MM.1S (cell line): Measurements from ENCODE around the gene ZBTB7A.

Source experiments
- DNase-seq: peaks from one replicate; pipeline ENCODE4 v3.0.0-alpha.2; 2015
- H2AFZ ChIP-seq: fragments of 300-600 bp; sonication (generic); 2 replicates; pipeline ENCODE4 v1.6.0; 2016; ENCODE audit warnings: antibody characterized with exemption, low read length
- H3F3A ChIP-seq: fragments of 300-600 bp; sonication (generic); 2 replicates; pipeline ENCODE4 v1.6.1; 2016; ENCODE audit warnings: mild to moderate bottlenecking, antibody characterized with exemption, low read length, moderate library complexity, mixed read lengths; ENCODE audit not compliant: insufficient read depth
- H3K27ac ChIP-seq: fragments of 300-600 bp; sonication (generic); 2 replicates; pipeline ENCODE4 v1.5.1; 2016; ENCODE audit warnings: mild to moderate bottlenecking, low read length
- H3K27me3 ChIP-seq: fragments of 300-600 bp; sonication (generic); replicated peaks from 2 replicates; pipeline ENCODE4 v1.6.0; 2016; ENCODE audit warnings: low read length; ENCODE audit not compliant: insufficient read depth
- H3K36me3 ChIP-seq: fragments of 300-600 bp; sonication (generic); replicated peaks from 2 replicates; pipeline ENCODE4 v1.6.1; 2016; ENCODE audit warnings: mild to moderate bottlenecking, low read length, mixed read lengths; ENCODE audit not compliant: insufficient read depth
- H3K4me1 ChIP-seq: fragments of 300-600 bp; sonication (generic); 2 replicates; pipeline ENCODE4 v1.6.1; 2016; ENCODE audit warnings: low read length, mixed read lengths
- H3K4me2 ChIP-seq: fragments of 300-600 bp; sonication (generic); 2 replicates; pipeline ENCODE4 v1.6.0; 2016; ENCODE audit warnings: low read depth, low read length
- H3K4me3 ChIP-seq: fragments of 300-600 bp; sonication (generic); 2 replicates; pipeline ENCODE4 v1.5.1; 2016; ENCODE audit warnings: low read length, mixed read lengths
- H3K79me2 ChIP-seq: fragments of 300-600 bp; sonication (generic); 2 replicates; pipeline ENCODE4 v1.6.1; 2016; ENCODE audit warnings: mixed run types, low read length, mixed read lengths
- H3K9ac ChIP-seq: fragments of 300-600 bp; sonication (generic); 2 replicates; pipeline ENCODE4 v1.6.1; 2016; ENCODE audit warnings: low read length, mixed read lengths
- H3K9me2 ChIP-seq: fragments of 300-600 bp; sonication (generic); replicated peaks from 2 replicates; pipeline ENCODE4 v1.6.1; 2016; ENCODE audit warnings: mild to moderate bottlenecking, low read length, mixed read lengths; ENCODE audit not compliant: insufficient read depth
- H3K9me3 ChIP-seq: fragments of 300-600 bp; sonication (generic); replicated peaks from 2 replicates; pipeline ENCODE4 v1.6.1; 2016; ENCODE audit warnings: mild to moderate bottlenecking, low read length, mixed read lengths; ENCODE audit not compliant: insufficient read depth
- H4K20me1 ChIP-seq: fragments of 300-600 bp; sonication (generic); 2 replicates; pipeline ENCODE4 v1.6.1; 2016; ENCODE audit warnings: mild to moderate bottlenecking, low read length, moderate library complexity, mixed read lengths; ENCODE audit not compliant: insufficient read depth
- CTCF ChIP-seq: fragments of 300-600 bp; sonication (generic); IDR thresholded peaks from 2 replicates; pipeline ENCODE4 v1.5.1; 2016; ENCODE audit warnings: antibody characterized with exemption, low read length, mixed read lengths
- EZH2 ChIP-seq: fragments of 300-600 bp; sonication (generic); optimal IDR thresholded peaks from 2 replicates; pipeline ENCODE3; 2017; ENCODE audit warnings: low read depth, mild to moderate bottlenecking, antibody characterized with exemption, low read length, mixed read lengths
- EZH2phosphoT487 ChIP-seq: fragments of 300-600 bp; sonication (generic); IDR thresholded peaks from 2 replicates; pipeline ENCODE4 v1.6.1; 2018; ENCODE audit warnings: antibody characterized with exemption, low read length

Gene ZBTB7A

GRCh38 chr19:4033028-4033956, 33.4 kb downstream of the ZBTB7A start:
- H3K27me3 ChIP-seq: no peaks in the 10 kb centered on the region
- H3K27ac ChIP-seq: no peak overlapping the region
- H3K9ac ChIP-seq: no peak overlapping the region
- H3K9me2 ChIP-seq: no peaks in the 10 kb centered on the region
- H3K4me3 ChIP-seq: no peak overlapping the region
- H3K4me1 ChIP-seq: no peaks in the 10 kb centered on the region
- H3K36me3 ChIP-seq: no peaks in the 10 kb centered on the region; the same call in 1 of the 2 replicates
- H4K20me1 ChIP-seq: no peaks in the 10 kb centered on the region
- no peak overlapping the region for H2AFZ ChIP-seq
- H3K9me3 ChIP-seq: no peaks in the 10 kb centered on the region
- no peak overlapping the region for H3K4me2 ChIP-seq
- TF ChIP-seq EZH2 (no peak), CTCF (no peak), EZH2phosphoT487 (no peak)
- DNase-seq: no peak
- H3K79me2 ChIP-seq: no peaks in the 10 kb centered on the region
- no peaks in the 10 kb centered on the region for H3F3A ChIP-seq

GRCh38 chr19:4032436-4032835, 34.3 kb downstream of the ZBTB7A start:
- Histone ChIP-seq H3K9ac (no peak overlapping the region), H3K9me3 (no peaks in the 10 kb centered on the region), H3K36me3 (no peaks in the 10 kb centered on the region; the same call in 1 of the 2 replicates), H3K4me2 (no peak overlapping the region), H3K4me3 (no peak overlapping the region), H2AFZ (no peak overlapping the region), H3K27ac (no peak overlapping the region), H3K27me3 (no peaks in the 10 kb centered on the region), H3K4me1 (no peaks in the 10 kb centered on the region), H3K79me2 (no peaks in the 10 kb centered on the region), H3F3A (no peaks in the 10 kb centered on the region), H4K20me1 (no peaks in the 10 kb centered on the region), H3K9me2 (no peaks in the 10 kb centered on the region)
- no peak for DNase-seq
- TF ChIP-seq EZH2 (no peak), EZH2phosphoT487 (no peak), CTCF (no peak)

- no peaks in the 10 kb centered on the region for H3K27me3 ChIP-seq
- no peaks in the 10 kb centered on the region for H4K20me1 ChIP-seq
- no peak overlapping the region for H3K4me2 ChIP-seq
- DNase-seq: no peak
- no peaks in the 10 kb centered on the region for H3K4me1 ChIP-seq
- no peak overlapping the region for H3K9ac ChIP-seq
- no peaks in the 10 kb centered on the region; the same call in 1 of the 2 replicates for H3K36me3 ChIP-seq
- no peak overlapping the region for H2AFZ ChIP-seq
- H3K79me2 ChIP-seq: no peaks in the 10 kb centered on the region
- no peaks in the 10 kb centered on the region for H3K9me3 ChIP-seq
- no peak overlapping the region for H3K4me3 ChIP-seq
- no peak for TF ChIP-seq EZH2phosphoT487
- no peak for TF ChIP-seq CTCF
- no peak for TF ChIP-seq EZH2
- H3K9me2 ChIP-seq: no peaks in the 10 kb centered on the region
- H3F3A ChIP-seq: no peaks in the 10 kb centered on the region
- H3K27ac ChIP-seq: no peak overlapping the region
These were observed 35.3 kb downstream of the ZBTB7A start for GRCh38 chr19:4031420-4031819.
